ENCODE measurements around the gene SERPINA12. TPM values are rescaled to one million over a fixed set of nuclear protein-coding genes. Genes with fewer than 3 reads are reported as not detected.
A peak's percentile ranks its signal among the peaks of the same experiment; 100 is the strongest.

Gene SERPINA12, protein sequence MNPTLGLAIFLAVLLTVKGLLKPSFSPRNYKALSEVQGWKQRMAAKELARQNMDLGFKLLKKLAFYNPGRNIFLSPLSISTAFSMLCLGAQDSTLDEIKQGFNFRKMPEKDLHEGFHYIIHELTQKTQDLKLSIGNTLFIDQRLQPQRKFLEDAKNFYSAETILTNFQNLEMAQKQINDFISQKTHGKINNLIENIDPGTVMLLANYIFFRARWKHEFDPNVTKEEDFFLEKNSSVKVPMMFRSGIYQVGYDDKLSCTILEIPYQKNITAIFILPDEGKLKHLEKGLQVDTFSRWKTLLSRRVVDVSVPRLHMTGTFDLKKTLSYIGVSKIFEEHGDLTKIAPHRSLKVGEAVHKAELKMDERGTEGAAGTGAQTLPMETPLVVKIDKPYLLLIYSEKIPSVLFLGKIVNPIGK
- total RNA-seq = not detected

- DNase-seq = no peak
These were observed at the start of gene SERPINA12 for GRCh38 chr14:94509356-94509755. Gene SERPINA12 (minus strand): TSS chr14:94509469. CDS start chr14:94498397, 11,072 bp downstream.

DNA sequence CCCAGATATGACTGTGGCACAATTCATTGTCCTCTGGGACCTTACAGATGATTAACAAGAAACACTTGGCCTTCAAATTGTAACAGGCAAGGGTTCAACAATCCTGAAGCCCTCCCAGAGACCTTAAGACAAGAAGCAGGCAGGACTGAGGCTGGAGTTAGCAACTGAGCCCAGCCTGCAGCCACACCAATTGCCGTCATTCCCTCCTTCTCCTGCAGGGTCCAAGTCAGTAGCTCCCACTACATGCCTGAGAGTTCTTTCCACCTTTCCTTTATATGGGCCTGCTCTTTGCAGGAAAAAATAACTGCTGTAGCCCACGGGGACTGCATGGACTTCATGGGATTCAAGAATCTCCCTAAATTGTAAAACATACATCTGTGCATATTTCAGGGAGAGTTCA lies 49.6 kb upstream of the SERPINA12 start:
- DNase-seq = no peak

DNA sequence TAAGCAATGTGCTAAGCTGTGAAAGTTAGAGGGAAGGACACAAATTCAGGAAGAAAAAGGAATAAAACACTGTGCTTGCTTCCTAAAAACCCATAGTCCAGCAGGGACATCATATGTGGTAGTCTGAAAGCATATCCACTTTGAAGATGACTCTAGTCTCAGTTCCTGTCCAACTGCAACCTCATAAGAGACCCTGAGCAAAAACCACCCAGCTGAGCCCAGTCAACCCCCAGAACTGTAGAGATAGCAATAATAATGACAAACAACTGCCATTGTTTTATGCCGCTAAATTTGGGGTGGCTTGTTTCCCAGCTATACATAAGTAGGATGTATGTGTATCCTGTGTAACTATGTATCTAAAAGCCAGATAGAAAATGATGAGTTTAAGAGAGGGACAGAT lies 48.1 kb upstream of the SERPINA12 start:
- DNase-seq = no peak

DNA sequence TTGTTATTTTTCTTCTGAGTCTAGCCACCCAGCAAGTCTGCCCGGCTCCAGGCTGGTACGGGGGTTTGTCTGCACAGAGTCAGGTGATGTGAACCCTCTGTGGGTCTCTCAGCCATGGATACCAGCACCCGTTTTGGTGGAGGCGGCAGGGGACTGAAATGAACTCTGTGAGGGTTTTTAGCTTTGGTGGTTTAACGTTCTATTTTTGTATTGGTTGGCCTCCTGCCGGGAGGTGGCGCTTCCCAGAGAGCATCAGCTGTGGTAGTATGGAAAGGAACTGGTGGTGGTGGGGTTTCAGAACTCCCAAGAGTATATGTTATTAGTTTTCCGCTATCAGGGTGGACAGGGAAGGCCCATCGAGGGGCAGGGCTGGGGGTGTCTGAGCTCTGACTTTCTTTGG lies 46.7 kb upstream of the SERPINA12 start:
- DNase-seq = no peak

DNA sequence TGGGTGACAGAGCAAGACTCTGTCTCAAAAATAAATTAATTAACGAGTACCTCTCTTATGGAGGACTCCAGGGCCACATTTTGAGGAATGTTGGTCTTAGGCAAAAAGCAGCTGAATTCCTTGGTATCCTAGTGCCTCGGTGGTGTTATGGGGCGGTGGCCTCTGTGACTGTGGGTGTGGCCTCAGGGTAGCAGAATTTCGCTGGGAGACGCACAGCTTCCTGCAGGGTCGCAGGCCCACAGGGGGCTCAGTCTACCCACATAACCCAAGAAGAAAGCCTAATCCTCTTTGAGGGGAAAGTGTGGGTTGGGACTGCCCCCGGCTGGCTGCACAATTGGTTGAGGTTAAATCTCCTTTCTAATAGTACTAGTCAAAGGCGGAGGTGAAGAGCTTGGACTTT lies 40.8 kb upstream of the SERPINA12 start:
- no peak for DNase-seq

- DNase-seq = peak; percentile 11
These were observed 40.0 kb upstream of the SERPINA12 start for GRCh38 chr14:94548999-94549985.

- no peak for DNase-seq
These were observed 39.1 kb upstream of the SERPINA12 start for GRCh38 chr14:94548131-94548998.

DNA sequence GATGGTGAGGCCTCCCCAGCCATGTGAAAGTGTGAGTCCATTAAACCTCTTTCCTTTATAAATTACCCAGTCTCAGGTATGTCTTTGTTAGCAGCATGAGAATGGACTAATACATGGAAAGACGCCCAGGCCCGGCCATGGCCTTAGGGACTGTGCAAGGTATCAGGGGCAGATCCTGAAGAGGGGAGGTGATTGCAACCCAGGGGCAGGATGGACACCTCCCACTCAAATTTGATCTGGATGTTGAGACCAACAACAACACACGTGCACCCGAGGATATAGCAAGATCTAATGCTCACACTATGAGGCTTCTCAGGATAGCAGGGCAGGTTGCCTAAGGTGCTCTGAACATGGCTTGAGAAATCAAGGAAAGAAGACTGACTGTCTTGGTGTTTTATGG lies 38.5 kb upstream of the SERPINA12 start:
- DNase-seq = no peak

- DNase-seq = no peak
These were observed 37.9 kb upstream of the SERPINA12 start for GRCh38 chr14:94547151-94547680.

DNA sequence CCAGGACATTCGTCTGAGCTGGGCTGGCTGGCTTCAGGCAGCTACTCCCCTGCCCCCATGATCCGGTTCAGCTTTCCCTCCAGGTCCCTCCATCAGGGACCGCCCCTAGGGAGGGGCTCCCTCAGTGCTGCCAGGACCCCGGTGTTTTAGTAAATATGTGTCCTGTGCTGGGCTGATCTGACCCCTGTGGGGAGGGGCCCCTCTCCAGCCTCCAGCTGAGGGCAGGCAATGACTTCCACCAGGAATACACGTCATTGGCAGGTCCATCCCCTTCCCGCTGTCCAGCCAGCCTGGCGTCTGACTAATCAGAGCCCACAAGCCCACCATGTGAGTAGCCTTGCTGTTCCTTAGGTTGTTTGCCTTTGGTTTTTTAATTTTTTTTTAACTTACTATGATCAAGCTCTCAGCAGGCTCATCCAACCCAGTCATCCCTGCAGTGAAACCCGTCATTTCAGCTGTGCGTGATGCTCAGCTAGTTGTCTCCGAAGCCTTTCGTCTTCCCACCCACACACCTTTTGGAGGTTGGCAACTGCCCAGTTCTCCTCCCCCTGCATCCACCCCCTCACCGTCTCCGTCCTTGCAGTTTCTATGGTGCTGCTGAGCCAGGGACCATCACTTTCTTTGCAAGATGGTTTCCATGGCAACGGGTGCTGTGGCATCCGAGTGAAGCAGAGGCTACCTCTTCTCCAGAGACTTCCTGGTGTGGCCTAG lies 36.0 kb upstream of the SERPINA12 start:
- no peak for DNase-seq

DNA sequence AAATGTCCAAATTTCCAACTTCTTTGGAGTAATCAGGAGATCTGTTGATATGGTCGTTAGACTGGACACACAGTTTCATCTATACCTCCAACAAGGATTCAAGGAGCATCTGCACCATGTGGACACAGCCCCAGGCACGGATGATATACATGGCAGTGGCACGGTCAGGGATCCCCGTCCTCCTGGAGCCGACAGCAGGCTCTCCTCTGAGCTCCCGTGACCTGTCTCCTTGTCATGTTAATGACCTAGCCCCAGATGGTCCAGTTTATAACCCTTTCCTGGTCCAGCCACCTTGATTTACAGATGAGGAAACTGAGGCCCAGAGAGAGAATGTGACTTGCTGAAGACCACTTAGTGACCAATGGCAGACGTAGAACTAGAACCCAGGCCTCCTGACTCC lies 35.5 kb upstream of the SERPINA12 start:
- no peak for DNase-seq

- DNase-seq = no peak
These were observed 34.3 kb upstream of the SERPINA12 start for GRCh38 chr14:94543449-94544124.

DNA sequence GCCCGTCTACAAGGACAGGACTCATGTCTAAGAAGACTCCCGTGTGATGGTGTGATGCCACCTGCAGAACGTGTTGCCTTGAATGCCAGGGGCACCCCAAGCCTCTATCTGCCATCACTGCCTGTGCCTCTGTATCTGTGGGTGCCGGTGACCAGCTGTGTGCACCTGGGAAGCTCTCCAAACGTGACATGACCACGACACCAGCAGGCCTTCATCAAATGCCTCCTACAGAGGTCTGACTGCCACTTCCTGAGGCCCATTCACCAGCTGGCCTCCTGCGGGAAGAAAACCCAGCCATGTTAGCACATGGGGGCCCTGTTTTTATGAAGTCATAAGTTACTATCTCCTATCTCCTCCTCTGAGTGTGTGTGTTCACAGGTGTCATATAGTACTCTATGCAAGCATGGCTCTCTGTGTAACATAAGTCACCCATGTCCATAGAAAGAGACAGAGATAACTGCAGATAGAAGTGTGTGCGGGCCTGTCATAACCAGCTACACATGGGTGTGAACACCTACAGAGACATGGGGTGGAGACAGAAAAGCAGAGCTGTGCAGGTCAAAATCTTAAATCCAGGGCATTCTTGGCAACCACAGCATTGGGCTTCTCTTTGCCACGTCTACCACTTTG lies 33.7 kb upstream of the SERPINA12 start:
- no peak for DNase-seq

DNA sequence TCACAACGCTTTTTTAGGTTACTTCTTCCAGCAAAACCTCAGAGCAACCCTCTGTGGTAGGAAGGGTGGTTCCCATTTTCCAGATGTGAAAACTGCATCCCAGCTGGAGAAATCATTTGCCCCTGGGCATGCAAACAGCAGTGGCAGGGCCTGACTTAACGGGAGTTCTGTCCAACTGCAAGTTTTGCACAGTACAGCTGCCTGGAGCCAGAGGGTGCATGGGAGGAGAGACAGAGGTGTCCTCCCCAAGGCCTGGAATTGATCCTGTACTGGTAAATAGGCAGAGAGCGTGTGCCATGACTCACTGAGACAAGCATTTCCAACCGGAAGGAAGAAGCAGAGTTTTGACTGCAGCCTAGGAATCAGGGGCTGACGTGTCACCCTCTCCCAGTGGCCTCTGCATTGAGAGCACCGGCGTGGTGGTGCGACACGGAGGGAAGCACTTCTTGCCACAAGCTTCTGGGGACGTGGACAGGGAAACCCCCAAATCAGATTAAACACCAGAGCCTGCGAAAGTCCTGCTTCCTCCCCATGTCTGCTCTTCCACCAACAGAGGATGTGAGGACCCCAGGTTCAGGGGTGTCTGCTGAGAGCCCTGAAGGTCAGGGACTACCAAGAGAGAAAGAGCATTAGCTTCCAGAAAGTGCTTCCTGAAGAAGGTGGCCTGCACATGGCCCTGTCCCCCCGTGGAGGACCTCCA lies 33.0 kb upstream of the SERPINA12 start:
- DNase-seq = no peak

- no peak for DNase-seq
These were observed 32.1 kb upstream of the SERPINA12 start for GRCh38 chr14:94541234-94541975.

DNA sequence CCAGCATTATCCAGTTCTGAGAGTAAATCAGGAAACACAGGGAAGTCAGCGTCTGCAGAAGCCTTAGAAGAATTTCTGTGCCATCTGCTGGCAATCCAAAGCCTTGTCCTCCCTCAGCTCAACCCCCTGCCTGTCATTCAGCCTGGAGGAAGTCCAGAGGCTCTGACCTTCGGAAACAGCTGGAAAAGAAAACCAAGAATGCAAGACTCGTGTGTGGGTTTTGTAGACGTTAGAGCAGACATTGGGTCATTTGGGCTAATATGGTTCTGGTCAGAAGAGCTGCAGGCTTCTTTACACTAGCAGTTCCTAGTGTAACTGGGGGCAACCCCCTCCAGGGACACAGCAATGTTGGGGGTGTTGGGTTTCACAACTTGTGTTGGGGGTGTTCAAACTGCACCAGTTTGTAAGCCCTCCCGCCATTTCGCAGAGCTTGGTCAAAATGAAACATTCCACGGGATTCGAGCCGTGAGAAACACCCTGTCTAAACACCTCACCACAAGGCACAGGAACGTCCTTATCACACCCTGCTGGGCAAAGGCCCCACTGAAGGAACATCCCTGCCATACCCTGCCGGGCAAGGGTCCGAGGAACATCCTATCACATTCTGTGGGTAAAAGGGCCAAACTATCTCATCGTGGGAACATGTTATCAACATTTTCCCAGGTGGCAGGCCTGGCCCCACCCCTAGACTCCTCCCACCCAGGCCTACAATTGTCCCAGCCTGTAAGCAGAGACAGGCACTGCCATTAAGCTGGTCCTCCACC lies 30.9 kb upstream of the SERPINA12 start:
- DNase-seq = no peak

- DNase-seq = no peak
These were observed 29.9 kb upstream of the SERPINA12 start for GRCh38 chr14:94539181-94539580.

- DNase-seq = no peak
These were observed 28.9 kb upstream of the SERPINA12 start for GRCh38 chr14:94538070-94538740.
